Endothelial cell of umbilical vein (primary cell): ENCODE data around the gene NFKB1. TPM values are rescaled to one million over a fixed set of nuclear protein-coding genes. Genes with fewer than 3 reads are reported as not detected.

Source experiments
- BruUV-seq: library from RNA; stranded (reverse); fragments of 400-500 nt; replicated peaks from 2 replicates; lab custom pipeline; 2021; lab: Mats Ljungman, UMichigan
- CTCF ChIA-PET: fragments of 300-600, 350-600 bp; sonication (Branson Sonifier 250); formaldehyde crosslinking; loops from one replicate; lab custom pipeline; 2021; ENCODE audit warnings: antibody characterized with exemption, inconsistent platforms; lab: Charles Lee
- POLR2A ChIA-PET: fragments of 300-600, 350-600 bp; sonication (Branson Sonifier 250); formaldehyde crosslinking; loops from one replicate; lab custom pipeline; 2021; ENCODE audit warnings: antibody characterized with exemption, inconsistent platforms; lab: Charles Lee
- DNase-seq: peaks from one replicate; pipeline ENCODE4 v3.0.0-alpha.2; 2011; ENCODE audit warnings: low read depth, low spot score
- FAIRE-seq: peaks from 2 replicates; lab custom pipeline; 2011; peaks lifted over from hg19 to GRCh38; lab: Jason Lieb, UNC
- H2AFZ ChIP-seq: 2 replicates; pipeline ENCODE4 v1.6.0; 2012; ENCODE audit warnings: low read depth, low read length, control low read depth, inconsistent platforms
- H3K27ac ChIP-seq: 2 replicates; pipeline ENCODE4 v1.5.1; 2011; ENCODE audit warnings: low read depth, mild to moderate bottlenecking, control low read depth, low read length, moderate library complexity; ENCODE audit not compliant: insufficient read depth
- H3K27me3 ChIP-seq, 2 experiments: 2 replicates each; pipeline versions ENCODE4 v1.6.0 to v1.6.1; 2011; ENCODE audit warnings: low read length in 2 of 2, mixed read lengths in 1 of 2; ENCODE audit not compliant: control insufficient read depth in 2 of 2, insufficient read depth in 2 of 2
- H3K36me3 ChIP-seq, 2 experiments: 2 replicates in 1 of 2; 3 replicates in 1 of 2; pipeline ENCODE4 v1.5.1; 2011; ENCODE audit warnings: low read length in 2 of 2, mild to moderate bottlenecking in 1 of 2, moderate library complexity in 1 of 2; ENCODE audit not compliant: control insufficient read depth in 2 of 2, insufficient read depth in 2 of 2; ENCODE audit errors: extremely low read depth in 1 of 2
- H3K4me1 ChIP-seq: 3 replicates; pipeline ENCODE4 v1.5.1; 2011; ENCODE audit warnings: mild to moderate bottlenecking, low read length; ENCODE audit not compliant: control insufficient read depth, insufficient read depth; ENCODE audit errors: extremely low read depth
- H3K4me2 ChIP-seq: 2 replicates; pipeline ENCODE4 v1.6.1; 2011; ENCODE audit warnings: low read length, control low read depth, mixed read lengths; ENCODE audit not compliant: insufficient read depth
- H3K4me3 ChIP-seq, 3 experiments: fragments of 200-600 bp in 1 of 3; sonication (generic), shearing (Covaris generic) in 1 of 3; replicated peaks in 1 of 3; 2 replicates each; pipeline ENCODE4 v1.5.1; 2011 to 2016; ENCODE audit warnings: control low read depth in 3 of 3, low read length in 3 of 3, mild to moderate bottlenecking in 2 of 3, inconsistent platforms in 1 of 3, low read depth in 1 of 3, moderate library complexity in 1 of 3; ENCODE audit not compliant: insufficient read depth in 1 of 3
- H3K79me2 ChIP-seq: 2 replicates; pipeline ENCODE4 v1.6.0; 2012; ENCODE audit warnings: low read length, inconsistent platforms; ENCODE audit not compliant: control insufficient read depth, insufficient read depth
- H3K9ac ChIP-seq: replicated peaks from 2 replicates; pipeline ENCODE3; 2011; ENCODE audit warnings: low read length, control low read depth; ENCODE audit not compliant: insufficient read depth; ENCODE audit errors: extremely low read depth
- H3K9me1 ChIP-seq: replicated peaks from 3 replicates; pipeline ENCODE4 v1.6.0; 2011; ENCODE audit warnings: mild to moderate bottlenecking, low read length; ENCODE audit not compliant: control insufficient read depth, insufficient read depth; ENCODE audit errors: extremely low read depth
- H3K9me3 ChIP-seq: replicated peaks from 2 replicates; pipeline ENCODE4 v1.5.1; 2012; ENCODE audit warnings: low read length, inconsistent platforms; ENCODE audit not compliant: control insufficient read depth, insufficient read depth
- H4K20me1 ChIP-seq: replicated peaks from 2 replicates; pipeline ENCODE3; 2011; ENCODE audit warnings: mild to moderate bottlenecking, low read length; ENCODE audit not compliant: control insufficient read depth, insufficient read depth; ENCODE audit errors: extremely low read depth
- EZH2 ChIP-seq: IDR thresholded peaks from 2 replicates; pipeline ENCODE4 v1.6.1; 2012; ENCODE audit warnings: borderline replicate concordance, low read depth, mild to moderate bottlenecking, moderate library complexity, low read length, inconsistent platforms; ENCODE audit not compliant: severe bottlenecking
- FOS ChIP-seq: IDR thresholded peaks from 2 replicates; pipeline ENCODE4 v1.6.1; 2011; ENCODE audit warnings: mild to moderate bottlenecking, low read length, moderate library complexity, borderline replicate concordance; ENCODE audit not compliant: insufficient read depth
- GATA2 ChIP-seq: IDR thresholded peaks from 2 replicates; pipeline ENCODE4 v1.7.0; 2011; ENCODE audit warnings: low read depth, mild to moderate bottlenecking, moderate library complexity, mixed read lengths, low read length; ENCODE audit not compliant: insufficient read length, insufficient read depth
- JUN ChIP-seq: IDR thresholded peaks from 2 replicates; pipeline ENCODE4 v1.6.1; 2011; ENCODE audit warnings: borderline replicate concordance, low read depth; ENCODE audit not compliant: insufficient read length, insufficient read depth
- MYC ChIP-seq: IDR thresholded peaks from one replicate; pipeline ENCODE4 v1.6.1; 2011; ENCODE audit warnings: mild to moderate bottlenecking, low read depth, low read length
- POLR2A ChIP-seq: IDR thresholded peaks from 2 replicates; pipeline ENCODE4 v1.6.1; 2012; ENCODE audit warnings: low read depth, mild to moderate bottlenecking, control low read depth, low read length
- POLR2AphosphoS5 ChIP-seq: IDR thresholded peaks from 2 replicates; pipeline ENCODE4 v1.6.1; 2012; ENCODE audit warnings: low read depth, mild to moderate bottlenecking, control low read depth, low read length, moderate library complexity; ENCODE audit not compliant: insufficient read depth
- dilution Hi-C: fragments of 300-500 bp; cut with MboI; formaldehyde crosslinking; loops from one replicate; pipeline ENCODE4 v1.15.0; 2019; ENCODE audit warnings: low sequenced_read_pairs; ENCODE audit not compliant: extremely low pct_ligation_motif_present
- intact Hi-C: fragments of 100-400 bp; cut with micrococcal nuclease; formaldehyde crosslinking; loops from one replicate; pipeline ENCODE4 v1.10.0; 2022
- polyA plus RNA-seq, 4 experiments: library from polyadenylated mRNA; depleted of rRNA in 3 of 4; stranded (reverse) in 3 of 4; unstranded in 1 of 4; fragments of >200 nt; gene quantifications; 2 replicates each; pipeline versions ENCODE4 v1.2.1 to v1.2.3, GENCODE V29; 2011 to 2012; ENCODE audit warnings: missing spikeins in 1 of 4
- total RNA-seq: library from RNA; stranded (reverse); gene quantifications from 2 replicates; pipeline ENCODE4 v1.2.3, GENCODE V29; 2021
- TF ChIP-seq, protein P1 (sequence below): IDR thresholded peaks from 2 replicates; pipeline ENCODE4 v1.6.1; 2011; ENCODE audit not compliant: insufficient read depth, insufficient read length
- TF ChIP-seq, protein P2 (sequence below), 2 donors: IDR thresholded peaks; 1 replicate in 1 of 2; 2 replicates in 1 of 2; pipeline ENCODE4 v1.5.1; 2011; ENCODE audit warnings: low read length in 2 of 2, mild to moderate bottlenecking in 2 of 2, moderate library complexity in 2 of 2, control low read depth in 1 of 2, inconsistent platforms in 1 of 2, low read depth in 1 of 2; ENCODE audit not compliant: insufficient read depth in 1 of 2; ENCODE audit errors: extremely low read depth in 1 of 2

The NFKB1 gene
- total and polyA plus RNA-seq, 2 donors (not counting 3 experiments of a cell fraction or from before 2014, with no cell fraction given): 21.3 to 41.4 TPM

DNA sequence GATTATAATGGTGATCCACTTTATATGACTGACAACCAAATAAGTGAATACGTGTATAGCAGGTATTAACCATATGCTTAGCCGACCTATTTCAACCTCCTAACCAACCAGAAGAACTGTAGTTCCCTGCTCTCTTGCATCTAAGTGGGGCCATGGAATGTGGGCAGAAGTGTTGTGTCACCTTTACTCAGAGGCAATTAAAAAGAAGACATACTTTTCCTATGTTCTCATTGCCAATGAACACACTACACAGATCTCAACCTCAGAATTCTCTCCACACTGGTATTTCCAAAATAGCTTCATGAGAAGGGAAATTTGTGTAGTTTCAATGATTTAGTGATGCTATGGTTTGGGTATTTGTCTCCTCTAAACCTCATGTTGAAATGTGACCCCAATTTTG lies 3.2 kb upstream of the NFKB1 start:
- Histone ChIP-seq H3K9ac (no peak overlapping the region), H4K20me1 (no peaks in the 10 kb centered on the region), H3K27ac (no peak overlapping the region), H3K9me3 (no peaks in the 10 kb centered on the region), H3K9me1 (no peaks in the 10 kb centered on the region), H3K4me3 (no peak overlapping the region), H3K4me2 (no peak overlapping the region), H2AFZ (no peak overlapping the region), H3K36me3 (no peaks in the 10 kb centered on the region), H3K4me1 (peaks cover 13% of the 10 kb centered on the region), H3K79me2 (peaks cover 13% of the 10 kb centered on the region), H3K27me3 (no peaks in the 10 kb centered on the region)
- dilution Hi-C loops (no loop called here), intact Hi-C loops (no loop called here)
- TF ChIP-seq, protein P1, sequence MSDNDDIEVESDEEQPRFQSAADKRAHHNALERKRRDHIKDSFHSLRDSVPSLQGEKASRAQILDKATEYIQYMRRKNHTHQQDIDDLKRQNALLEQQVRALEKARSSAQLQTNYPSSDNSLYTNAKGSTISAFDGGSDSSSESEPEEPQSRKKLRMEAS: no peak
- TF ChIP-seq FOS: no peak
- TF ChIP-seq, protein P2, sequence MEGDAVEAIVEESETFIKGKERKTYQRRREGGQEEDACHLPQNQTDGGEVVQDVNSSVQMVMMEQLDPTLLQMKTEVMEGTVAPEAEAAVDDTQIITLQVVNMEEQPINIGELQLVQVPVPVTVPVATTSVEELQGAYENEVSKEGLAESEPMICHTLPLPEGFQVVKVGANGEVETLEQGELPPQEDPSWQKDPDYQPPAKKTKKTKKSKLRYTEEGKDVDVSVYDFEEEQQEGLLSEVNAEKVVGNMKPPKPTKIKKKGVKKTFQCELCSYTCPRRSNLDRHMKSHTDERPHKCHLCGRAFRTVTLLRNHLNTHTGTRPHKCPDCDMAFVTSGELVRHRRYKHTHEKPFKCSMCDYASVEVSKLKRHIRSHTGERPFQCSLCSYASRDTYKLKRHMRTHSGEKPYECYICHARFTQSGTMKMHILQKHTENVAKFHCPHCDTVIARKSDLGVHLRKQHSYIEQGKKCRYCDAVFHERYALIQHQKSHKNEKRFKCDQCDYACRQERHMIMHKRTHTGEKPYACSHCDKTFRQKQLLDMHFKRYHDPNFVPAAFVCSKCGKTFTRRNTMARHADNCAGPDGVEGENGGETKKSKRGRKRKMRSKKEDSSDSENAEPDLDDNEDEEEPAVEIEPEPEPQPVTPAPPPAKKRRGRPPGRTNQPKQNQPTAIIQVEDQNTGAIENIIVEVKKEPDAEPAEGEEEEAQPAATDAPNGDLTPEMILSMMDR (IDR thresholded peaks at IDR 0.05; ENCODE audit: extremely low read depth in 1 of 2, insufficient read depth in 1 of 2, low read depth in 1 of 2, low read length in 2 of 2): no peak
- no peak for TF ChIP-seq POLR2AphosphoS5
- TF ChIP-seq MYC: no peak
- TF ChIP-seq JUN: no peak
- TF ChIP-seq EZH2: no peak
- no peak for TF ChIP-seq POLR2A
- no peak for TF ChIP-seq GATA2
- DNase-seq (no peak), FAIRE-seq (no peak)
- CTCF ChIA-PET: no interaction called here
- POLR2A ChIA-PET: no interaction called here
- no TSS peak for BruUV-seq
